PC-9 (cell line): ENCODE data around the gene GFY.

ENCODE experiments used
- EZH2 ChIP-seq: fragments of 200-600 bp; sonication (generic); IDR thresholded peaks from 2 replicates; pipeline ENCODE4 v1.8.0; 2017; ENCODE audit warnings: antibody characterized with exemption, low read depth
- TF ChIP-seq, protein P1 (sequence below): fragments of 200-600 bp; sonication (generic); conservative IDR thresholded peaks from 2 replicates; pipeline ENCODE4 v1.6.1; 2017; ENCODE audit warnings: mixed run types, antibody characterized with exemption, mild to moderate bottlenecking, moderate library complexity

DNA sequence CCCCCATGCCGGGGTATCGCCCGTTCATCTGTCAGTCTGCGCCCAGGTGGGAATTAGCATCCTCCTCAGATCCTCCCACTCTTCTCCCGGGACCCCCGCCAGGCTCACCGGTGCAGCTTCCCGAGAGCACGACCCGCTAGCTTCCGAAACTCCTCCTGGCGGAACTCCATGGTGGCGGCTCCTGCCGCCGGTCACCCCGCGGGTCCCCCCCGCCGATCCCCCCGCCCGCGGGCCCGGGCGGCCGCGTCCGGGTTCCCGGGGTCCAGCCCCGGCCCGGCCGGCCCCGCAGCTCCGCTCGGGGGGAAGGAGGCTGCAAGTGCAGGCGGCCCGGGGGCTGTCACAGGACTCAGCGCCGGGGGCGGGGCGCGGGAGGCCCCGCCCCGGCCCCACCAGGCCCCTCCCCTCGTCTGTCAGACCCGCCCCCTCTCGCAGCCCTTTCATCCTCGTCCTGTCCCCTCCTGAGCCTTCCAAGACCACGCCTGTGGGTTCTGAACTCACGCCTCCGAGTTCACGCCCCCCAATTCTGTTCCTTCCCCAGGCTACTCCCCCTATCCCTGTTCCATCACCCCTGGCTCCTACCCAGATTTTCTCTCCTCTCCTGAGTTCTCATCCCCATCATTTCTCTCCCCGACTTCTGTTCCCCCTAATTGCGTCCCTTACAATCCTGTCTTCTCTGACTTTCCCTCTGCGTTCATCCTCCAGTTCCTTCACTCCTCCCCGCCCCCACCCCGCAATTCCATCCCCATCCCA lies 16.2 kb downstream of the GFY start, which contains the start of gene SLC17A7:
- TF ChIP-seq, protein P1, sequence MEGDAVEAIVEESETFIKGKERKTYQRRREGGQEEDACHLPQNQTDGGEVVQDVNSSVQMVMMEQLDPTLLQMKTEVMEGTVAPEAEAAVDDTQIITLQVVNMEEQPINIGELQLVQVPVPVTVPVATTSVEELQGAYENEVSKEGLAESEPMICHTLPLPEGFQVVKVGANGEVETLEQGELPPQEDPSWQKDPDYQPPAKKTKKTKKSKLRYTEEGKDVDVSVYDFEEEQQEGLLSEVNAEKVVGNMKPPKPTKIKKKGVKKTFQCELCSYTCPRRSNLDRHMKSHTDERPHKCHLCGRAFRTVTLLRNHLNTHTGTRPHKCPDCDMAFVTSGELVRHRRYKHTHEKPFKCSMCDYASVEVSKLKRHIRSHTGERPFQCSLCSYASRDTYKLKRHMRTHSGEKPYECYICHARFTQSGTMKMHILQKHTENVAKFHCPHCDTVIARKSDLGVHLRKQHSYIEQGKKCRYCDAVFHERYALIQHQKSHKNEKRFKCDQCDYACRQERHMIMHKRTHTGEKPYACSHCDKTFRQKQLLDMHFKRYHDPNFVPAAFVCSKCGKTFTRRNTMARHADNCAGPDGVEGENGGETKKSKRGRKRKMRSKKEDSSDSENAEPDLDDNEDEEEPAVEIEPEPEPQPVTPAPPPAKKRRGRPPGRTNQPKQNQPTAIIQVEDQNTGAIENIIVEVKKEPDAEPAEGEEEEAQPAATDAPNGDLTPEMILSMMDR, result no peak
- no peak for TF ChIP-seq EZH2
